HT-29 (cell line): Measurements from ENCODE around the gene RETSAT. TPM values are rescaled to one million over a fixed set of nuclear protein-coding genes. Genes with fewer than 3 reads are reported as not detected.
"Not testable (repeated sequence)": the region's sequence is repeated elsewhere in the genome, so short reads cannot be mapped to it uniquely, and the experiment has no call there.

Experiments
- DNase-seq: peaks from one replicate; pipeline ENCODE4 v3.0.0-alpha.2; 2015; ENCODE audit warnings: low spot score
- total RNA-seq: library from RNA; depleted of rRNA; stranded (reverse); fragments of >200 nt; shearing (Covaris generic); gene quantifications from 2 replicates; pipeline ENCODE4 v1.2.3, GENCODE V29; 2014

RETSAT gene
- total RNA-seq, 1 experiment from 2014 or later = 18.5 TPM

DNA sequence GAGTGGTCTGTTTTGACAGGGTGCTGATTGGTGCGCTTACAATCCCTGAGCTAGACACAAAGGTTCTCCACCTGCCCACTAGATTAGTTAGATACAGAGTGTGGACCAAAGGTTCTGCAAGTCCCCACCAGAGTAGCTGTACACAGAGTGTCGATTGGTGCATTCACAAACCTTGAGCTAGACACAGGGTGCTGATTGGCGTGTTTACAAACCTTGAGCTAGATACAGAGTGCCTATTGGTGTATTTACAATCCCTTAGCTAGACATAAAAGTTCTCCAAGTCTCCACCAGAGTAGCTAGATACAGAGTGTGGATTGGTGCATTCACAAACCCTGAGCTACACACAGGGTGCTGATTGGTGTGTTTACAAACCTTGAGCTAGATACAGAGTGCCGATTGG lies 20.5 kb downstream of the RETSAT start:
- DNase-seq = not testable (repeated sequence)

DNA sequence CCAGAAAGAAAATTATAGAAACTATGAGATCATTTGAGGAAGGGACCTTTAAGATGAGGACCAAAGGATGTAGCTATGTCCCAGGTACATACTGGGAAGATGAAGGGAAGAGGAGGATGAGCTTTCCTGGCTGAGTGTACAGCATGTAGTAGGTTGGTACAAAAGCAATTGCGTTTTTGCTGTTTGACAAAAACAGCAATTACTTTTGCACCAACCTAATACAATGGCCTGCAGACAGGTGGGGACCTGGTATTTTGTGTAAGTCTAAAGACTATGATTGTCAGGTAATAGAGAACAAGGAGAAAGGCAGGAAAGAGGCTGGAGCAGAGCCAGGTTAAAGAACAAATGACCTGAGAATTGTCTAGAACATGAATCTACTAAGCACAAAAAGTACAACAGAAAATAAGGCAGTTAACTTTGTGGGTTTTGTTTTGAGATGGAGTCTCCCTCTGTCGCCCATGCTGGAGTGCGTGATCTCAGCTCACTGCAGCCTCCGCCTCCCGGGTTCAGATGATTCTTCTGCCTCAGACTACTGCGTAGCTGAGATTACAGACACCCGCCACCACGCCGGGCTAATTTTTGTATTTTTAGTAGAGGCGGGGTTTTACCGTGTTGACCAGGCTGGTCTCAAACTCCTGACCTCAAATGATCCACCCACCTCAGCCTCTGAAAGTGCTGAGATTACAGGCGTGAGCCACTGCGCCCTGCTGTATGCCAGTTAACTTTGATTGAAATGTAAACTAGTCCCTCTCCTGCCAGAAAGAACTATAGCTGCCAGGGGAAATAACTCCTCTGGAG lies 23.3 kb downstream of the RETSAT start:
- DNase-seq = no peak

DNA sequence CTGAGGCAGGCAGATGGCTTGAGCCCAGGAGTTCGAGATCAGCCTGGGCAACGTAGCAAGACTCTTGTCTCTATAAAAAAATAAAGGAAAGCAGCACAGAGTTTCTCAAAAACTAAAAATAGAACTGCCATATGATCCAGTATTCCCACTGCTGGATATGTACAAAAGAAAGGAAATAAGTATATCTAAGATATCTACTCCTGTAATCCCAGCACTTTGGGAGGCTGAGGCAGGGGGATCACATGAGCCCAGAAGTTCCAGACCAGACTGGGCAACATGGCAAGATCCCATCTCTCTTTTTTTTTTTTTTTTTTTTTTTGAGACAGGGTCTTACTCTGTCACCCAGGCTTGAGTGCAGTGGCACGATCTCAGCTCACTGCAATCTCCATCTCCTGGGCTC lies 24.6 kb downstream of the RETSAT start:
- not testable (repeated sequence) for DNase-seq

DNA sequence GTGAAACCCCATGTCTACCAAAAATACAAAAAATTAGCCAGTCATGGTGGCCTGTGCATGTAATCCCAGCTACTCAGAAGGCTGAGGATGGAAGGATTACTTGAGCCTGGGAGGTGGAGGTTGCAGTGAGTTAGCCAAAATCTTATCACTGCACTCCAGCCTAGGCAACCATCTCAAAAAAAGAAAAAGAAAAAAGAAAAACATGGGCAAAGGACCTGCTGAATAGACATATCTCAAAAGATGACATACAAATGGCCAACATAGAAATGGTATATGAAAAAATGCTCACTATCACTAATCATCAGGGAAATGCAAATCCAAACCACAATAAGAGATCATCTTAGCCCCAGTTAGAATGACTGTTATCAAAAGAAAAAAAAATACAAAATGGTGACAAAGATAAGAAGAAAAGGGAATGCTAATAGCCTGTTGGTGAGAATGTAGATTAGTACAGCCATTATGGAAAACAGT lies 25.1 kb downstream of the RETSAT start:
- no peak for DNase-seq

DNA sequence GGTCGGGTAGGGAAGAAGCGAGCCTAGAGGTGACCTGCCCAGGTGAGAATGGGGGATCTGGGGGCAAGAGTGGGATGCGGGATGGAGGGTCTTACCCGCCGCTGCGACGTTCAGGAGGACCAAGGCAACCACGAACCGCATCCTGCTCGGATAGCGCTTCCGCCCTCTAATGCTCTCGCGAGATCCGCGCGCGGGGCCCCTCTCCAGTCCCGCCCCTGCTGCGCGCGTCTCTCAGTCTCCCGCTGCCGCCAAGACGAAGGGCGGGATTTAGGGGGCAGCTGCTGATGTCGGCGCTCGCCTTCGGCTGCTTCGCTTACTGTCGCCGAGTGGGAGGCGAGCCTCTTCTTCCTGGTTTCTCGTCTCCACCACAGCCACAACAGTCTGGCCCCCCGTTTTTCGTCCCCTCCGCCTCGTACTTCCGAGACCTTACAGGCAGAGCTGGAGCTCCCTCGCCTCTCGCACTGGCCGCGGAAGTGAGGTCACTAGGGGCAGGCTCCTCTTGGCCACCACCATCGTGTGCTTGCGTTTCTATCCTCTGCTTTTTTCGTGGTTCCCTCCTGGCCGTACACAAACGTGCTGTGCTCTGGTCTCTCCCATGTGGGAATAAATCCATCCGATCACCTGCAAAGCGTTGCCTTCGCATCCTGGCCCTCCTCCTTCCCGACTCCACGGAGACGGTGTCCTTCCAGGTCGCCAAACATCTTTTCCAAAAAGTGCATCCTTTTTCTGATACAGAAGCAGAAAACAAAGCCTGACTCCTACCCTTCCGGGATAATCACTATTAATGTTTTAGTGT lies 26.3 kb downstream of the RETSAT start, which contains the start of gene TGOLN2:
Gene TGOLN2, minus strand, starts transcription at position 168 of the 796 bp plus-strand sequence. Its CDS starts 27 bp downstream, at position 141.
- DNase-seq = peak; percentile 95

DNA sequence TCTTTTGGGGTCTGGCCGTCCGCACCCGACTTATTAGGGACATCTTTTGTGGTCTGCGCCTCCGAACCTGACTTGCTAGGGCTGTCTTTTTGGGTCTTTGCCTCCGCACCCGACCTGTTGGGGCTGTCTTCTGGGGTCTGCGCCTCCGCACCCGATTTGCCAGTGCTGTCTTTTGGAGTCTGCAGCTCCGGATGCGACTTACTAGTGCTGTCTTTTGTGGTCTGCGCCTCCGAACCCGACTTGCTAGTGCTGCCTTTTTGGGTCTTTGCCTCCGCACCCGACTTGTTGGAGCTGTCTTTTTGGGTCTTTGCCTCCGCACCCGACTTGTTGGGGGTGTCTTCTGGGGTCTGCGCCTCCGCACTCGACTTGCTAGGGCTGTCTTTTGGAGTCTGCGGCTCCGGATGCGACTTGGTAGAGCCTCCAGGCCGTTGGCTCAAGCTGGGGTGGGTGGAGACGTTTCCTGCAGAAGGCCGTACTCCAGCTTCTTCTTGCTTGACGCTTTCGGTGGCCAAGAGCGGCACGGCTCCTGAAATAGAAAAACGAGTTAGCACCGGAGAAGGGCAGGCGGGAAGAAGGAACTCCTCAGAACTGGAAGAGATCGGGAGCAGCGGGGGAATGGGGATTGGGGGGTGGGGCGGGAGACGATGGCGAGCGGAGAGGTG lies 27.0 kb downstream of the RETSAT start:
- DNase-seq = peak; percentile 50

DNA sequence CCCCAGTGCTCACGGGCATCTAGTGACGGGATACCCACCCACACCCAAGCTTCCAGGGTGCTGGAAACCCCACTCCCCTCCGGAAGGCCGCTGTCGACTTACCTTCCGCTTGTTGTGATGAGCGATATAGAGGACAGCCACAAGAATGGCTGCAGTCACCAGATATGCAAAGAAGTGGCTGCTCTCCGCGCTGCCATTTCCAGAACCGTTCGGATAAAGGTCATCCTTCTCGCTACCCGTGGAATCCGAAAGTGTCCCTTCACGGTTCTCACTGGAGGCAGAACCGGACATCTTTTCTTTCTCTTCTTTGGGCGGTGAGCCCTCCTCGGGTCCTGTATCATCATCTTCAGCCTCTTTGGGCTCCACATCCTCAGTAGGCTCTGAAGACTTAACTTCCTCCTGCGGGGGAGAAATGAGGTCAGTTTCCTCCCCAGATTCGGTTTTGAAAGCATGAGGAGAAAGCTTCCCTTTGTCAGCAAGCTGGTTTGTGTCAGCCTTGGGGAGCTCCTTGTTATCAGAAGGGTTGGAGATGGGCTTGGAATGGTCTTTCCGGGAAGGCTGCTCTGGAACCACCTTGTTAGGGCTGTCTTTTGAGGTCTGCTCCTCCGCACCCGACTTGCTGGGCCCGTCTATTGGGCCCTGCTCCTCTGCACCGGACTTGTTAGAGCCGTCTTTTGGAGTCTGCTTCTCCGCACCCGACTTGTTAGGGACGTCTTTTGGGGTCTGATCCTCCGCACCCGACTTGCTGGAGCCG lies 27.7 kb downstream of the RETSAT start:
- DNase-seq = peak; percentile 34

DNA sequence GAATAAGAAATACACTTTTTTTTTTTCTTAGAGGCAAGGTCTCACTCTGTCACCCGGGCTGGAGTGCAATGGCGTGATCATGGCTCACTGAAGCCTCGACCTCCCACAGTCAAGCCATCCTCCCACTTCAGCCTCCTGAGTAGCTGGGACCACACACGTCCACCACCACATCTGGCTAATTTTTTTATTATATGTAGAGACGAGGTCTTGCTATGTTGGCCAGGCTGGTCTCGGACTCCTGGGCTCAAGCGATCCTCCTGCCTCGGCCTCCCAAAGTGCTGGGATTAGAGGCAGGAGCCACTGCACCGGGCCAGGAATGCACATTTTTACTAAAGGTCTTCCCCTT lies 28.9 kb downstream of the RETSAT start:
- no peak for DNase-seq

DNA sequence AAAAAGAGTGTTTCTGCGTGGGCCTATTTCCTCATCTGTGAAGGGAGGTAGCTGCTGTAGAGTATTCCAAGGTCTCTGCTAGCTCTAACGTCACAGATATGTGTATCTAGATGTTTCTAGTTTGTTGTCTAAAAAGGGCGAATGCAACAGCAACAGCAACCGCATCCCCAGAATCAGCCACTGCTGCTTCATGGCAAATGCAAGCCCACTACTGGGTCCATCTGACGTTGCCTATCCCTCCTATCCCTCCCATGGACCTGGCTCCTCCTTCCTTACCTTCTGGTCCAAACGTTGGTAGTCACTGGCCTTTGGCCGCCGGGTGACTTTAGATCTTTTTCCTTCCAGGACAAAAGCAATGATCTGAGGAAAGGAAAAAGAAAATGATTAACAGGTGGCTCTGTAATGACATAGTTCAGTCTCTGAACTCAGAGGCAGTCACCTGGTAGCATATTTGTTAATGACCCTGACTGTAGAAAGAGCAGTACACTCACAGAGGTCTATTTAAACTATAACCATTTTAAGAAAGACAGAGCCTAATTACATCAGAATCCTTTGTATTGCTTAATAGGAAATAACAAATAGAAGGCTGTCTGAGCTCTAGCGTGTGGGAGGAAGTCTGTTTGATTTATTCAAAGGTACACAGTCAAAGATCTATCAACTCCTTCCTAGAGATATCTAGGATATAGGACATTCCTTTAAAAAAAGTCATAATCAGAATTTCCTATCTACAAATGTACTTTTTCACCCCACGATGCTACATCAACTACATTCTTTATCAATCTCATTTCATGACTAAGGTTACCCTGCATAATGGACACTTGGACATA lies 29.5 kb downstream of the RETSAT start:
- DNase-seq = peak; percentile 64

DNA sequence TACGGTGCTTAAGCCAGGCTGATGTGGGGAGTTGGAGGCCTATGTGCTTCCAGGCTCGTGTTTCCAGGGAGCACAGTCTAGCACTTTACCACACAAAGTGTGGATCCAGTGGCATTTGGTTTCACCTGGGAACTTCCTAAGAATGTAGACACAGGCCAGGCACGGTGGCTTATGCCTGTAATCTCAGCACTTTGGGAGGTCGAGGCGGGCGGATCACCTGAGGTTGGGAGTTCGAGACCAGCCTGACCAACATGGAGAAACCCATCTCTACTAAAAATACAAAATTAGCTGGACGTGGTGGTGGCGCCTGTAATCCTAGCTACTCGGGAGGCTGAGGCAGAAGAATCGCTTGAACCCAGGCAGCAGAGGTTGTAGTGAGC lies 30.4 kb downstream of the RETSAT start:
- not testable (repeated sequence) for DNase-seq

DNA sequence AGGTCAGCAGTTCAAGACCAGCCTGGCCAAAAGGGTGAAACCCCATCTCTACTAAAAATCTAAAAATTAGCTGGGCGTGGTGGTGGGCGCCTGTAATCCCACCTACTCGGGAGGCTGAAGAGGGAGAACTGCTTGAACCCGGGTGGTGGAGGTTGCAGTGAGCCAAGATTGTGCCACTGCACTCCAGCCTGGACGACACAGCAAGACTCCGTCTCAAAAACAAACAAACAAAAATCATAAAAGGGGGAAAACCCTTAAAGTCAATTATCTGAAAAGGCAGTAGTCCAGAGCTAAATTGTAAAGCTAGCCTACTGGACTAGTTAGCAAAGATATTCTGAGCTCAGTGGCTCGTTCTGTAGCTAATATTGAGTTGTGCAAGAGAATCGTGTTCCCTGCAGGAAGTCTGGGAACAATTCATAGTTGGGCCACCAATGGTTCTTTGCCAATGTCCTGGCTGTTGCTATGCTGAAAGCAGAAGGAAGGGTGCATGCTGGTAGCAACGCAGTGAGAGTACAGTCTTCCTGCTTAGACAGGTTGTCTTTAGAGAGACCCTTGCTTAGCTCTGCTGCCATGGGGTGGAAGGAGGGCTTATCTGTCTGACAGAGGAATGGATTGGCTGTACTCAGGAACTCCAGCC lies 30.9 kb downstream of the RETSAT start:
- no peak for DNase-seq

DNA sequence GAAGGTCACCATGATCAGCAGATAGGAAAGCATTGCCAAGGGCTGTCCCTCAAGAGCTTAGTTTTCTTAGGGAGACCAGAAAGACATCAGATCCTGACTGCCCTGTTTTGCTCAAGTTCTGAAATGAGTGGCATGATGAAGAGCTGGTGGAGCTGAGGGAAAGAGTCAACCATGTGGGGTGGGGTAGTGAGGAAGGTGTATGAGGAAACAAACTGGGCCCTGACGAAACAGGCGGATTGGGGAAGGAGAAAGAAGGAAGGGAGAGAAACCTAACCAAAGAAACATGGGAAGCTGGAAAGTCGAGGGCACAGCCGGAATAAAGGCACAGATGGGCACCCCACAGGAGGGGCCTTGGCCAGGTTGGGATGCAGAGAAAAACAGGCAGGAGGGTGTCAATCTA lies 34.5 kb downstream of the RETSAT start:
- no peak for DNase-seq

DNA sequence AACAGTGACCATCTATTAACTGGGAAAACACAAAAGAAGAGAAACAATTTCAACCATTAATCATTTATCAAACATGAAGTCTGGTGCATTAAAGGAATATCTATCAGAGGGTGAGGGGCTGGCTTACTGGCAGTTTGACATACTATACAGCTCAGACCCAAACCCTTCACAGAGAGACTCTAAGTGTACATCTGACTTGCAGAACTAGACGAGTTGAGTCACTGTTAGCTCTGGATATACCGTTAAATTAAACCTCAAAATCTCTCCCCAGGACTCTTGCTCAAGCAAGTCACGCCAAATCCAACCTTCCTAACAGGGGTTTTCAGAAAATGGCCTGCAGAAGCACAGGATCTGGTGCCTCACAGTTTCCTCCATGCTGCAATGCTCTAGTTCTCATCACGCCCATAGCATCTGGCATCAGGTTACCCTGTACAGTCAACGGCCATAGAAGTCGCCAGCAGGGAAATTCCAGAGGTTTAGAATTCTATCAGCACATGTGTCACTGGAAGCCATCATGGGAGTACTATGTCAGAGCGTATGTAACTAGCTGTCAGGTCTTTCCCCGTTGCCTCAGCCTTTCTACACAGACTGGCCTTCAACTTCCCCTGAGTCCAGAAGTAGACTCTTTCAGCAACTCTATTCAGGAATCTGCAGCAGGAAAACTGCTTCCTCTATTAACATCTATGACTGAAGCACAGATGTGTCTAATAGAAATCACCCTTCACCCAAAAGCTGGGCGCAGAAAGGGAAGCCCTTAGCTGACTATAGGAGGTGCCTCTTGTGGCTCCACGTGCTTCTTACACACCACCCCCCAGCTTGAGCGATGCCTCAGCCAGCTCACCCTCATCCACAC lies 35.9 kb downstream of the RETSAT start:
- no peak for DNase-seq

DNA sequence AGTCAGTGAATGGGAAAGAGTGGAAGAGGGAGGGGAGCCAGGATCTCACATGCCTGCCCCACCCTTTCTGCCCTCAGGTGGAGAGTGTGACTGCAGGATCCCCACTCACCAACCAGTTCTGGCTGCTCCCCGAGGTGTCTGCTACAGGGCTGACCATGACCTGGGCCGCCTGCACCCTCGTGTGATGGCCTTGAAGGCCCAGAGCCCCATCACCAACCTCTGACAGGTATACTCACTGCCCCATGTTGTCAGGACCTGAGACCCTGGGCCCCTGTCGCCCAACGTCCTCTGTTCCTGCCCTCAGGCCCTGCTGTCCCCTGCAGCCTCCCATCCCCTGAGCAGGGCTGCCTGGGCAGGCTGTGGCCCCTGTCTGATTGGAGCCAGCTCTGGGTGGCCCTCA lies 38.4 kb downstream of the RETSAT start:
- not testable (repeated sequence) for DNase-seq

DNA sequence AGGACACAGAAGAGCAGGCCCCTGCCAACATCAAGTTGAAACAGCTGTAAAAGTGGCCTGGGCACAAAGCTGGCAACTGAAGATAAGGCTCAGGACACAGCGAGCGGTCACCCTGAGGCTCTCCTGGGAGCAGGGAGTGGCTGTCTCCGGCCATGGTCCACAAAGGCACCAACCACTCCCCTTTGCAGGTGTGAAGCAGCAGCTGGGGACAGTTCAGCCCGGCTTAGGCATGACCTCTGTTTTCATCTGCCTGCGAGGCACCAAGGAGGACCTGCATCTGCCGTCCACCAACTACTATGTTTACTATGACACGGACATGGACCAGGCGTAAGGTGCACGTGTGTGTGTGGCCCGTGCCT lies 39.5 kb downstream of the RETSAT start:
- no peak for DNase-seq

DNA sequence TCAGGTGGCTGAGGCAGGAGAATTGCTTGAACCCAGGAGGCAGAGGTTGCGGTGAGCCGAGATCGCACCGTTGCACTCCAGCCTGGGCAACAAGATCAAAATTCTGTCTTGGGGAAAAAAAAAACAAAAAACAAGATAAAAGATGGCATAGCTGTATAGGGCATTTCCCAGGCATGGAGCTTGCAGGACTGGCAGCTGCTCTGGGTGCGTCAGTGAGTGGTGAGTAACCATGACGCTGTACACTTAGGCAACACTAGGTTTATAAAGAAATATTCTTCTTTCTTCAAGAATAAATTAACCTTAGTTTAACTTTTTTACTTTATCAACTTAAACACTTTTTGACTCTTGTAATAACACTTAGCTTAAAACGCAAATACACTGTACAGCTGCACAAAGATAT lies 41.9 kb downstream of the RETSAT start:
- DNase-seq = no peak

DNA sequence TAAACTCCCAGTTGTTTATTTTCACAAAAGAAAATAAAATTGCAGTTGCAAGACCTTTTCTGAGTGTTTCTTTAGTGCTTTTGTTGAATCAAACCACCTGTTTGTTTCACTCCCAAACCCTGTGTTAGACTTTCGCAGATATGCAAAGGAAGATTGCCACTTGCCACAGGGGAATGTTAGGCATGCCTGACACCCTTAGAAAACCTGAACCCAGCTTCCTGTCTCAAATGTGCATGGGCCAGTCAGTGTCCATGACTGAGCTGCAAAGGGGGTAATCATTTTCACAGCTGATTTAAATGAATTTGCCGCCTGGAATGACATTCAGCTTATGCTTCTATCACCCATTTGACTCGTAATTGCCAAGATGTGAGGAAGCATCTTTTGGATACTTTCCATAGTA lies 44.0 kb downstream of the RETSAT start:
- no peak for DNase-seq

DNA sequence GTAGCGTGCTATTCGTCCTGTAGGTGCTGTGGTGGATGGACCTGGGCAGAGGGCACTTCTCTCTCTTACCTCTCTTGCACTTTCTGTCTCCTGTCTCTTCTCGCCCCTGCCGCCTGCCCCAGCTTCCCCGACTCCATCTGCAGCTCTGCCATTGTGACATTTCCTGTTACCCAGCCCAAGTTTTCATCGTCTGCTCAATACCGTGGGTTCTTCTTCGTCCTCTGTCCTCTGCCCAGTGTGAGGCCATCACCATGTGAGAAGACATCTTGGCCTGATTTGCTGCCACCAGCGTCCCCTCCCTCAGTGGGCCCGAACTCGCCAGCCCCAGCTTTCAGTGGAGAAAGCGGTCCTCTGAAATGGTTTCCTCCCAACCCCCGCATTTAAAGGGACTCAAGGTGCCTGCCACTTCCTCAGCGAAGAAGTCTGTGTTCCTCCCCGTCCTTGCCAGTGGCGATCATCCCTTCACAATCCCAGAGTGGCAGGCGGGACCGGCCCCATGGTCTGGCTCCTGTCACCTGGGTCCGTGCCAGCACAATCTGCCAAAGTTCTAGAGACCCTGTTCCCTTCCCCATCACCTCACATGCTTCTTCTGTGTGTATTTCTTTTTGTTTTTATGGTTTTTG lies 44.5 kb downstream of the RETSAT start:
- no peak for DNase-seq
